Kidney (tissue), 14 donors: ENCODE measurements around the gene CCL21. TPM values are rescaled to one million over a fixed set of nuclear protein-coding genes. Genes with fewer than 3 reads are reported as not detected.

Experiments used
- DNase-seq, 5 donors: peaks; one replicate each; pipeline ENCODE4 v3.0.0-alpha.2; 2013 to 2020
- FAIRE-seq: peaks from 2 replicates; lab custom pipeline; 2012; peaks lifted over from hg19 to GRCh38; lab: Jason Lieb, UNC
- H3K27ac ChIP-seq, 2 donors: one replicate each; pipeline ENCODE4 v1.7.0; 2013; ENCODE audit warnings: low read depth in 2 of 2, low read length in 2 of 2, inconsistent platforms in 1 of 2
- H3K27me3 ChIP-seq: one replicate; pipeline ENCODE4 v1.7.1; 2013; ENCODE audit warnings: low read length, inconsistent platforms; ENCODE audit not compliant: control insufficient read depth, insufficient read depth
- H3K36me3 ChIP-seq, 3 donors: one replicate each; pipeline versions ENCODE4 v1.7.0 to v1.7.1; 2013; ENCODE audit warnings: low read length in 3 of 3, control low read depth in 1 of 3, inconsistent platforms in 1 of 3; ENCODE audit not compliant: insufficient read depth in 3 of 3, control insufficient read depth in 2 of 3
- H3K4me1 ChIP-seq, 3 donors: one replicate each; pipeline versions ENCODE4 v1.7.0 to v1.7.1; 2013; ENCODE audit warnings: low read length in 3 of 3, inconsistent platforms in 1 of 3, low read depth in 1 of 3; ENCODE audit not compliant: control insufficient read depth in 2 of 3, insufficient read depth in 2 of 3
- H3K4me3 ChIP-seq, 3 donors: one replicate each; pipeline versions ENCODE4 v1.7.0 to v1.8.1; 2013; ENCODE audit warnings: low read length in 3 of 3, control low read depth in 1 of 3, inconsistent platforms in 1 of 3
- H3K9ac ChIP-seq, 3 donors: one replicate each; pipeline versions ENCODE4 v1.7.0 to v1.7.1; 2013; ENCODE audit warnings: low read length in 3 of 3, control low read depth in 1 of 3, inconsistent platforms in 1 of 3
- H3K9me3 ChIP-seq, 3 donors: one replicate each; pipeline versions ENCODE4 v1.7.0 to v1.7.1; 2013; ENCODE audit warnings: low read length in 3 of 3, control low read depth in 1 of 3, inconsistent platforms in 1 of 3; ENCODE audit not compliant: control insufficient read depth in 2 of 3, insufficient read depth in 1 of 3
- CTCF ChIP-seq: IDR thresholded peaks from 3 replicates; pipeline ENCODE4 v1.5.1; 2012; ENCODE audit warnings: mild to moderate bottlenecking, moderate library complexity, borderline replicate concordance; ENCODE audit not compliant: insufficient read depth; ENCODE audit errors: extremely low read depth
- intact Hi-C: fragments of 100-400 bp; cut with DNase I; formaldehyde crosslinking; loops from one replicate; pipeline ENCODE4 v1.11.1; 2022
- polyA plus RNA-seq: library from polyadenylated mRNA; stranded (reverse); fragments of 350-450 nt; fragmentation: Illumina TruSeq; extraction: RNeasy Lipid Tissue Mini Kit (QIAGEN cat#74804); gene quantifications from one replicate; pipeline ENCODE4 v1.2.3, GENCODE V29; 2014; ENCODE audit warnings: low read depth, low replicate concordance; ENCODE audit not compliant: insufficient read depth
- total RNA-seq: library from RNA; stranded (reverse); fragmentation: NEBNext Ultra II Directional; extraction: Animal tissue kit (Norgen Biotek cat#: 25700); gene quantifications from one replicate; pipeline ENCODE4 v1.2.1, GENCODE V29; 2021
- donor health status: control.
- donor health status: control.
- donor health status: control.
- donor health status: control.
- donor health status: control.
- donor health status: DM: yes; HTN: yes; CAD: no.
- donor health status: Normal renal cell carcinoma (clear cell type).

The CCL21 gene
- total and polyA plus RNA-seq, 2 donors from 2014 or later, result 42.8 to 92.8 TPM

- Histone ChIP-seq H3K27ac (no peak overlapping the region), H3K4me1 (no peaks in the 10 kb centered on the region), H3K9ac (no peak overlapping the region), H3K9me3 (no peaks in the 10 kb centered on the region), H3K4me3 (no peak overlapping the region), H3K36me3 (no peaks in the 10 kb centered on the region), H3K27me3 (no peaks in the 10 kb centered on the region)
- no peak for FAIRE-seq
- TF ChIP-seq CTCF, result no peak
- no peak for DNase-seq
- intact Hi-C loops, result no loop called here
Measured at GRCh38 chr9:34691936-34692315, 18.0 kb downstream of the CCL21 start.

- H3K4me1 ChIP-seq, result no peaks in the 10 kb centered on the region
- no peak within 1 kb of the TSS for H3K27ac ChIP-seq
- DNase-seq (peak in 1 of 5 donors; percentile 19), FAIRE-seq (no peak)
- no peaks in the 10 kb centered on the region for H3K9me3 ChIP-seq
- TF ChIP-seq CTCF, result no peak
- H3K27me3 ChIP-seq, result no peaks in the 10 kb centered on the region
- intact Hi-C loops, result no loop called here
- H3K4me3 ChIP-seq, result no peak within 1 kb of the TSS
- no peaks in the 10 kb centered on the region for H3K36me3 ChIP-seq
- no peak within 1 kb of the TSS for H3K9ac ChIP-seq
Measured at GRCh38 chr9:34690983-34691935, 18.7 kb downstream of the CCL21 start, which contains the start of gene CCL19. Gene CCL19, minus strand, starts transcription at chr9:34691276. Its CDS starts 137 bp downstream, at chr9:34691139.

- peak in 2 of 5 donors; percentile 35 to 42 for DNase-seq
- FAIRE-seq, result no peak
- no peaks in the 10 kb centered on the region for H3K27me3 ChIP-seq
- intact Hi-C loops, result no loop called here
- no peaks in the 10 kb centered on the region for H3K36me3 ChIP-seq
- H3K4me1 ChIP-seq, result no peaks in the 10 kb centered on the region
- H3K9ac ChIP-seq, result no peak overlapping the region
- TF ChIP-seq CTCF, result no peak
- no peak overlapping the region for H3K27ac ChIP-seq
- H3K9me3 ChIP-seq, result no peaks in the 10 kb centered on the region
- H3K4me3 ChIP-seq, result no peak overlapping the region
Measured at GRCh38 chr9:34689512-34689911, 20.4 kb downstream of the CCL21 start.
